IMR-90 (cell line): Measurements from ENCODE around the gene MGLL. TPM values are rescaled to one million over a fixed set of nuclear protein-coding genes. Genes with fewer than 3 reads are reported as not detected.

ENCODE experiments used
- ATAC-seq: fragments of 200-7000 bp; cut with Tn5 transposase; 2 replicates; pipeline ENCODE4 v1.9.1; 2020; ENCODE audit warnings: low read depth, mild to moderate bottlenecking, moderate library complexity
- BruUV-seq: library from RNA; stranded (reverse); fragments of 400-500 nt; replicated peaks from 2 replicates; lab custom pipeline; 2021; lab: Mats Ljungman, UMichigan
- CTCF ChIA-PET: fragments of 300-600 bp; formaldehyde crosslinking; extraction: SDS; loops from one replicate; lab custom pipeline; 2021; ENCODE audit warnings: antibody characterized with exemption; lab: Yijun Ruan, JAX
- POLR2A ChIA-PET: fragments of 300-600 bp; sonication (Branson Sonifier 250); formaldehyde crosslinking; loops from one replicate; lab custom pipeline; 2022; ENCODE audit warnings: antibody characterized with exemption; ENCODE audit not compliant: unreplicated experiment; lab: Charles Lee
- DNase-seq: peaks from one replicate; pipeline ENCODE4 v3.0.0; 2013
- H2AFZ ChIP-seq: replicated peaks from 2 replicates; pipeline ENCODE3; 2013; ENCODE audit warnings: low read length, mild to moderate bottlenecking; ENCODE audit not compliant: poor library complexity
- H2AK5ac ChIP-seq: 2 replicates; pipeline ENCODE4 v1.6.1; 2013; ENCODE audit warnings: low read depth, low read length, inconsistent platforms
- H2AK9ac ChIP-seq: replicated peaks from 2 replicates; pipeline ENCODE3; 2013; ENCODE audit warnings: mild to moderate bottlenecking, low read depth, low read length, moderate library complexity; ENCODE audit not compliant: poor library complexity
- H2BK120ac ChIP-seq: 2 replicates; pipeline ENCODE4 v1.6.1; 2013; ENCODE audit warnings: low read depth, low read length, inconsistent platforms
- H2BK15ac ChIP-seq: 3 replicates; pipeline ENCODE4 v1.6.1; 2013; ENCODE audit warnings: low read depth, low read length, inconsistent platforms
- H2BK20ac ChIP-seq: 2 replicates; pipeline ENCODE4 v1.6.1; 2013; ENCODE audit warnings: low read depth, mild to moderate bottlenecking, inconsistent platforms, low read length, moderate library complexity
- H2BK5ac ChIP-seq: 2 replicates; pipeline ENCODE4 v1.6.1; 2013; ENCODE audit warnings: mild to moderate bottlenecking, low read depth, low read length, inconsistent platforms; ENCODE audit not compliant: poor library complexity, severe bottlenecking
- H3K14ac ChIP-seq: replicated peaks from 2 replicates; pipeline ENCODE4 v1.6.1; 2013; ENCODE audit warnings: low read depth, low read length, inconsistent platforms
- H3K18ac ChIP-seq: 2 replicates; pipeline ENCODE4 v1.6.1; 2013; ENCODE audit warnings: low read depth, low read length, control low read depth
- H3K23ac ChIP-seq: 2 replicates; pipeline ENCODE4 v1.6.1; 2013; ENCODE audit warnings: low read depth, low read length, inconsistent platforms
- H3K27ac ChIP-seq: 2 replicates; pipeline ENCODE4 v1.5.1; 2013; ENCODE audit warnings: mild to moderate bottlenecking, control low read depth, low read length; ENCODE audit not compliant: insufficient read depth
- H3K27me3 ChIP-seq: 2 replicates; pipeline ENCODE4 v1.6.1; 2013; ENCODE audit warnings: low read length; ENCODE audit not compliant: control insufficient read depth, insufficient read depth
- H3K36me3 ChIP-seq: 2 replicates; pipeline ENCODE4 v1.6.1; 2013; ENCODE audit warnings: low read length, mixed read lengths; ENCODE audit not compliant: control insufficient read depth, insufficient read depth
- H3K4ac ChIP-seq: 2 replicates; pipeline ENCODE4 v1.6.1; 2013; ENCODE audit warnings: low read depth, low read length, inconsistent platforms
- H3K4me1 ChIP-seq: 2 replicates; pipeline ENCODE4 v1.6.1; 2013; ENCODE audit warnings: low read length, mixed read lengths; ENCODE audit not compliant: control insufficient read depth, insufficient read depth
- H3K4me2 ChIP-seq: 2 replicates; pipeline ENCODE4 v1.6.1; 2013; ENCODE audit warnings: low read depth, mild to moderate bottlenecking, control low read depth, low read length, moderate library complexity
- H3K4me3 ChIP-seq: 2 replicates; pipeline ENCODE4 v1.5.1; 2013; ENCODE audit warnings: low read depth, mild to moderate bottlenecking, control low read depth, low read length, moderate library complexity; ENCODE audit not compliant: insufficient read depth
- H3K56ac ChIP-seq: 2 replicates; pipeline ENCODE4 v1.6.1; 2013; ENCODE audit warnings: low read length, inconsistent platforms; ENCODE audit not compliant: insufficient read depth; ENCODE audit errors: extremely low read depth
- H3K79me1 ChIP-seq, 2 experiments: 2 replicates each; pipeline ENCODE4 v1.6.1; 2013; ENCODE audit warnings: low read length in 2 of 2, inconsistent platforms in 1 of 2, low read depth in 1 of 2
- H3K9ac ChIP-seq: 2 replicates; pipeline ENCODE4 v1.6.1; 2013; ENCODE audit warnings: low read depth, low read length, control low read depth
- H3K9me1 ChIP-seq: 2 replicates; pipeline ENCODE4 v1.6.1; 2013; ENCODE audit warnings: low read length, inconsistent platforms; ENCODE audit not compliant: insufficient read depth
- H3K9me3 ChIP-seq: 2 replicates; pipeline ENCODE4 v1.6.1; 2013; ENCODE audit warnings: low read length; ENCODE audit not compliant: control insufficient read depth, insufficient read depth
- H4K20me1 ChIP-seq: 2 replicates; pipeline ENCODE4 v1.6.1; 2013; ENCODE audit warnings: low read length, inconsistent platforms; ENCODE audit not compliant: insufficient read depth
- H4K5ac ChIP-seq: 2 replicates; pipeline ENCODE4 v1.6.1; 2013; ENCODE audit warnings: mild to moderate bottlenecking, low read depth, low read length, control low read depth
- H4K8ac ChIP-seq, 2 experiments: 2 replicates each; pipeline ENCODE4 v1.6.1; 2013; ENCODE audit warnings: low read depth in 2 of 2, low read length in 2 of 2, control low read depth in 1 of 2, inconsistent platforms in 1 of 2
- H4K91ac ChIP-seq: 2 replicates; pipeline ENCODE4 v1.6.1; 2013; ENCODE audit warnings: low read depth, low read length, inconsistent platforms; ENCODE audit not compliant: insufficient read depth
- MAFK ChIP-seq: IDR thresholded peaks from 2 replicates; pipeline ENCODE4 v1.6.1; 2012; ENCODE audit warnings: low read depth, low read length, improper control_type of control experiment
- RFX5 ChIP-seq: IDR thresholded peaks from 2 replicates; pipeline ENCODE4 v1.8.0; 2012; ENCODE audit warnings: low read depth, mild to moderate bottlenecking, low read length, moderate library complexity
- WGBS, 2 experiments: methylation state at CpG; one replicate each; pipeline versions ENCODE4 v1.1.5 to v1.1.7; 2013; ENCODE audit warnings: missing lambda C conversion rate in 2 of 2; ENCODE audit not compliant: insufficient read length in 1 of 2; ENCODE audit errors: extremely low coverage in 2 of 2; 5-methylcytosine and 5-hydroxymethylcytosine counted together
- dilution Hi-C: fragments of 300-500 bp; cut with HindIII; formaldehyde crosslinking; loops from one replicate; pipeline ENCODE4 v1.14.3; 2018; ENCODE audit warnings: low sequenced_read_pairs; ENCODE audit not compliant: unreplicated experiment
- in situ Hi-C: fragments of 300-500 bp; cut with MboI; formaldehyde crosslinking; loops from 3 replicates; pipeline ENCODE4 v1.14.3; 2019; ENCODE audit warnings: low sequenced_read_pairs, inconsistent platforms, mixed read lengths
- intact Hi-C: fragments of 100-400 bp; cut with micrococcal nuclease; formaldehyde crosslinking; loops from 2 replicates; pipeline ENCODE4 v1.10.0; 2022
- polyA plus RNA-seq, 3 experiments: library from polyadenylated mRNA; depleted of rRNA; stranded (reverse); fragments of >200 nt; gene quantifications; 2 replicates each; pipeline ENCODE4 v1.2.3, GENCODE V29; 2012; ENCODE audit warnings: low replicate concordance in 1 of 3
- total RNA-seq: library from RNA; depleted of rRNA; stranded (reverse); fragments of >200 nt; gene quantifications from 2 replicates; pipeline ENCODE4 v1.2.3, GENCODE V29; 2012
- TF ChIP-seq, protein P1 (sequence below): fragments of 150-350 bp; IDR thresholded peaks from 2 replicates; pipeline ENCODE4 v1.6.1; 2017; ENCODE audit warnings: mild to moderate bottlenecking, antibody characterized with exemption, low read length, low read depth

Gene MGLL
- total and polyA plus RNA-seq, 2 of the 4 experiments (the other 2 are of a cell fraction): 23.7 to 60.6 TPM

DNA sequence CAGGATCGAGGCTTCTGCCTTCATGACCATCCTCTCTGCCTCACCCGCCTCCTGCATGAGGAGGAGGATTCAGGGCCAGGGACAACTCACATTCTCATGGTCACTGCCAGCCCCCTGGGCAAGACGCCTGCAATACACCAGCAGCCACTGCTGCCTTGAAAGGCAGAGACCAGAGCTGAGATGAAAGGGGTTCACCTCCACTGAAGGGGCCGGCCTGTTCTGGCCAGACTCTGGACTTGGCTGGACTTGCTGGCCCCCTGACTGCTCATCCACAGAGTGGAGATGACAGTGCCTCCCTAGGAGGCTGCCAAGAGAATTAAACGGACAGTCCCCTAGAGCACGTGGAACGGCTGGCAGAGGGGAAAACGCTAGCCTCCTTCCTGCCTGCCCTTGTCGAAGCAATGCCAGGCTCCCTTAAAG is 35.2 kb downstream of the MGLL start:
- Histone ChIP-seq H3K18ac (no peak overlapping the region), H3K9me3 (no peaks in the 10 kb centered on the region), H3K4me2 (no peak overlapping the region), H3K36me3 (peaks cover 3% of the 10 kb centered on the region; the same call in 1 of the 2 replicates), H2AK9ac (no peak overlapping the region), H4K8ac (peak overlapping the region in 1 of 2 experiments; percentile 13; a peak in 1 of 4 replicates), H2BK20ac (no peak overlapping the region), H3K27ac (no peak overlapping the region), H4K91ac (peak overlapping the region; percentile 0; the same call in 1 of the 2 replicates), H3K27me3 (no peaks in the 10 kb centered on the region), H3K4me3 (no peak overlapping the region), H2BK120ac (no peak overlapping the region), H3K79me1 (peaks cover 48 to 92% of the 10 kb centered on the region in 2 experiments), H2BK15ac (no peak overlapping the region), H3K56ac (no peak overlapping the region), H2AFZ (no peak overlapping the region), H3K14ac (no peak overlapping the region), H3K9me1 (peaks cover 37% of the 10 kb centered on the region), H3K9ac (no peak overlapping the region), H4K20me1 (no peaks in the 10 kb centered on the region), H3K4me1 (peaks cover 38% of the 10 kb centered on the region), H3K4ac (peak overlapping the region; percentile 63; the same call in 1 of the 2 replicates), H3K23ac (no peak overlapping the region), H2AK5ac (peak overlapping the region; percentile 35; the same call in 1 of the 2 replicates), H2BK5ac (no peak overlapping the region), H4K5ac (no peak overlapping the region)
- BruUV-seq: no TSS peak
- DNase-seq (no peak), ATAC-seq (no peak)
- 71% methylated on average over 7 of the region's 9 CpGs; no CpG with 5 or more reads in 1 of the 2 experiments for WGBS, 2 experiments
- dilution Hi-C loops: no loop called here
- intact Hi-C loops: no loop called here
- TF ChIP-seq RFX5 (no peak), MAFK (no peak)
- TF ChIP-seq, protein P1, sequence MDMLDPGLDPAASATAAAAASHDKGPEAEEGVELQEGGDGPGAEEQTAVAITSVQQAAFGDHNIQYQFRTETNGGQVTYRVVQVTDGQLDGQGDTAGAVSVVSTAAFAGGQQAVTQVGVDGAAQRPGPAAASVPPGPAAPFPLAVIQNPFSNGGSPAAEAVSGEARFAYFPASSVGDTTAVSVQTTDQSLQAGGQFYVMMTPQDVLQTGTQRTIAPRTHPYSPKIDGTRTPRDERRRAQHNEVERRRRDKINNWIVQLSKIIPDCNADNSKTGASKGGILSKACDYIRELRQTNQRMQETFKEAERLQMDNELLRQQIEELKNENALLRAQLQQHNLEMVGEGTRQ: no peak
- in situ Hi-C loops: no loop called here
- CTCF ChIA-PET: no interaction called here
- POLR2A ChIA-PET: no interaction called here
